ENCODE results near the gene SCRN3.
"Not testable (repeated sequence)": the region's sequence is repeated elsewhere in the genome, so short reads cannot be mapped to it uniquely, and the experiment has no call there.

SCRN3 gene

DNA sequence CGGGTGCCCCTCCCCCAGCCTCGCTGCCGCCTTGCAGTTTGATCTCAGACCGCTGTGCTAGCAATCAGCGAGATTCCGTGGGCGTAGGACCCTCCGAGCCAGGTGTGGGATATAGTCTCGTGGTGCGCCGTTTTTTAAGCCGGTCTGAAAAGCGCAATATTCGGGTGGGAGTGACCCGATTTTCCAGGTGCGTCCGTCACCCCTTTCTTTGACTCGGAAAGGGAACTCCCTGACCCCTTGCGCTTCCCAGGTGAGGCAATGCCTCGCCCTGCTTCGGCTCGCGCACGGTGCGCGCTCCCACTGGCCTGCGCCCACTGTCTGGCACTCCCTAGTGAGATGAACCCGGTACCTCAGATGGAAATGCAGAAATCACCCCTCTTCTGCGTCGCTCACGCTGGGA lies 14.5 kb downstream of the SCRN3 start:
- not testable (repeated sequence) for DNase-seq

- no peak for DNase-seq
Measured at GRCh38 chr2:174412256-174412655, 16.7 kb downstream of the SCRN3 start.

DNA sequence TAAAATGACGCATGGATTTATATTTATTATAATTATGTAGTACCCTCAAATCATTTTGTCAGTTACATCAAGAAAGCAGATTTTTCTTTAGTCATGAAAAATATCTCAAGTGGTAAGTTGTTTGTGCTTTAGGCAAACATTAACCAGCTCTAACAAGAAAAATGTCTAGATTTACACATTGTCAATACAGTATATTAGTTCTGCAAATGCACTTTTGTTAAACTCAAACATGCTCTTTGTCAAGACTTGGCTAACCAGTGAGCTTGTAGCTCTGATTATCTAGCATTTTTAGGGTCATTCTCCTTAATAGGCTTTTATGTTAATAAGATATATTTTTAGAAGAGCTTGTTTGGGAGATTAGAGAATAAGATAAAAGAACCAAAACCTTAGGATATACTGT lies 32.7 kb downstream of the SCRN3 start:
- DNase-seq: no peak

DNA sequence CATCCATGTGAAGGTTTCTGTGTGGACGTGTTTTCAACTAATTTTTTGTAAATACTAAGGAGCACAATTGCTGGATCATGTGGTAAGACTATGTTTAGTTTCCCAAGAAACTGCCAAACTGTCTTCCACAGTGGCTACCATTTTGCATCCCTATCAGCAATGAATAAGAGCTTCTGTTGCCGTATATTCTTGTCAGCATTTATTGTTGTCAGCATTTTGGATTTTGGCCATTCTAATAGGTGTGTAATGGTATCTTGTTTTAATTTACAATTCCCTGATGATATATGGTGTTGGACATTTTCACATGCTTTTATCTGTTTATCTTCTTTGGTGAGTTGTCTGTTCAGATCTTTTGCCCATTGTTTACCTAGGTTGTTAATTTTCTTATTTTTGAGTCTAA lies 34.5 kb downstream of the SCRN3 start:
- no peak for DNase-seq

DNA sequence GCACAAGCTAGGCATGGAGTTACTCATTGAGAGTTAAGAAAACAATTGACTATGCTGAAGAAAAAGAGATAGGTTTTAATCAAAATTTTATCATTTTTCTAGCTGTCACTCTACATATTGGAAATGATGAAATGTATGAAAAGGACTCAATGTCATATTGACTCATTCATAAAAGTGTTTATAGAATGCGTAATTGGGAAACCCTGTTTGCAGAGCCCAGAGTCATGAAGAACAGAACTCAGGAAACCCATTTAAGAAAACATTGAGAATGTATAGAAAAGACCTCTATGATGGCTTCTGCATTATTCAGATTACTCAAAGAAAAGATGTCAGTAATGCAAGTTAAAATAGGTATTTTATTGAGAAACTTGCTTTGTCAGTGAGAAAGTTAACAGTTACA lies 36.4 kb downstream of the SCRN3 start:
- DNase-seq: no peak

DNA sequence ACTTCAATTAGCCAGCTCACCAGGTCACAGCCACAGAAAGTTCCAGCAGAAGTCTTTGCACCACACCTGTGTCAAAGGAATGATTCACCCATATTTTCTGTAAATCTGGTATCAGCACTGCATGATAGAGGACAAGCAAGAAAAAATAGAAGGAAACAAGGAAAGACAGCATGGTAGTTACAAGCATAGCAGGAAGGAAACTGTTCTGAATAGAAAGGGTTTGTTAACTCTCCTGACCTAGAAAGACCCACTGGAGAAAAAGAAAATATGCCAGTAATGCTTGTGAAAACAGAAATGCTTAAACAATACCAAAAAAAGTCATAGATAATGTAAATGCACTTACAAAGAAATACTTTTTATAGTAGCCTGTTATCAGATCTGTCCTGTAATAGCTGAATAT lies 40.8 kb downstream of the SCRN3 start:
- DNase-seq: no peak

- DNase-seq: no peak
Measured at GRCh38 chr2:174438146-174438886, 42.8 kb downstream of the SCRN3 start.

DNA sequence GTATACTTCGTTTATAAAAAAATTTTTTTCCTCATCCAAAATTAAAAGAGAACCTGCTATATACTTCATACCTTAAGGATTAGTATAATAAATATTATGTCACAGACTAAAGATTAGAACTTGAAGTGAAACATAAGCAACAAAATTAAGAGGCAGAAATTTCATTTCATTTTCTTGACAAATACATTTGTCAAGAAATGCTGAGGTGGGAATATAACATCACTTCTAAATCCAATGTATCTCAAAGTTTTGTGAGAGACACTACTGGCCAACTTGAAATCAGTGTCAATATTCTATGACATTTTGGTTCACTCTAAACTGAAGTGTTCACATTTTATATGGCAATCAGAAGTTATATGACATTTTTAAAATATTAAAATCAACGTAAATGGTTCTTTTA lies 43.8 kb downstream of the SCRN3 start:
- no peak for DNase-seq

- no peak for DNase-seq
Measured at GRCh38 chr2:174439950-174440349, 44.4 kb downstream of the SCRN3 start.

- no peak for DNase-seq
Measured at GRCh38 chr2:174442546-174443510, 47.3 kb downstream of the SCRN3 start.

DNA sequence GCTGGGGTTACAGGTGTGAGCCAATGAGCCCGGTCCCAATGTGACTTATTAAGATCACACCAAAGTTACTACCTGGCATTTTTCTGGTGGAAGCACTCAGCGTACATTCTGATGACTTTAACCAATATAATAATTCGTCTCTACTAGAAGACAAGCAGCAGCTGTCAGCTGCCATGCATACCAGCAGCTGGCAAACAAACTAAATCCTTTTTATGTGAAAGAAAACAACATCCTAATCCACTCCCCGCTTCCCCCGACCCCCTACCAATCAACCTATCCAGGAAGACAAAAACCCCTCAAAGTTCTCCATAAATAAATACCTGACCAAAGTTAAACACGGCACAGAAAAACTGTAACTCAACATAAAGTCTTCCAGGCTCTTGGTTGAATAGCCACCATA lies 49.2 kb downstream of the SCRN3 start:
- DNase-seq: no peak

- DNase-seq: no peak
Measured at GRCh38 chr2:174445248-174445647, 49.7 kb downstream of the SCRN3 start.

- DNase-seq: no peak
Measured at GRCh38 chr2:174446531-174446930, 51.0 kb downstream of the SCRN3 start.

DNA sequence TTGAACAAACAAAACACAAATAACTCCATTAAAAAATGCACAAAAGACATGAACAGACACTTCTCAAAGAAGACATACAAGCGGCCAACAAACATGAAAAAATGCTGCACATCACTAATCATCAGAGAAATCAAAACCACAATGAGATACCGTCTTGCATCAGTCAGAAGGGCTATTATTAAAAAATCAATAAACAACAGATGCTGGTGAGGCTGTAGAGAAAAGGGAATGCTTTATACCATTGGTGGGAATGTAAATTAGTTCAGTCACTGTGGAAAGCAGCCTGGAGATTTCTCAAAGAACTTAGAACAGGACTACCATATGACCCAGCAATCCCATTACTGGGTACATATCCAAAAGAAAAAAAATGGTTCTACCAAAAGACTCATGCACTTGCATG lies 53.5 kb downstream of the SCRN3 start:
- no peak for DNase-seq

DNA sequence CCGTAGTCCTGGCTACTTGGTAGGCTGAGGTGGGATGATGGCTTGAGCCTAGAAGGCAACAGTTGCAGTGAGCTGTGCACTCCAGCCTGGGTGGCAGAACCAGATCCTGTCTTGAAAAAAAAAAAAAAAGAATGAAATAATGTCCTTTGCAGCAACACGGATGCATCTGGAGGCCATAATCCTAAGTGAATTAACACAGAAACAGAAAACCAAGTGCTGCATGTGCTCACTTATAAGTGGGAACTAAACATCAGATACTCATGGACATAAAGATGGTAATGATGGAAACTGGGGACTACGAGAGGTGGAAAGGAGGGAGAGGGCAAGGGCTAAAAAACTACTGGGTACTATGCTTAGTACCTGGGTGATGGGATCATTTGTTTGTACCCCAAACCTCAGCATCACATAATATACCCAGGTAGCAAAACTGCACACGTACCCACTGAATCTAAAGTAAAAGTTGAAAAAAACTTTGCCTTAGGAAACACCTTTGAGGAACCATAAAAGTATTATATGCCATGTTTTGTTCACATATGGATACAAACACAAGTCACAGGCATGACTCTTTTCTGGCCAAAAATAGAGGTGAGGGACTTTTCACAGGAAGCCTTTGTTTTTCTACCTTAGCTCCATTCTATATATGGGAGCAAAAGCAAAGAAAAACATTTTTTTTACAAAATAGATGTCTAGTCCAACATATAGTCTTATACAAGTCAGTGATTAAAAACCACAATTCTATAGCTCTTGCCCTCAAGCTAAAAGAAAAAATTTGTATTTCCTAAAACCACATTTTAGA lies 54.7 kb downstream of the SCRN3 start:
- DNase-seq: no peak

DNA sequence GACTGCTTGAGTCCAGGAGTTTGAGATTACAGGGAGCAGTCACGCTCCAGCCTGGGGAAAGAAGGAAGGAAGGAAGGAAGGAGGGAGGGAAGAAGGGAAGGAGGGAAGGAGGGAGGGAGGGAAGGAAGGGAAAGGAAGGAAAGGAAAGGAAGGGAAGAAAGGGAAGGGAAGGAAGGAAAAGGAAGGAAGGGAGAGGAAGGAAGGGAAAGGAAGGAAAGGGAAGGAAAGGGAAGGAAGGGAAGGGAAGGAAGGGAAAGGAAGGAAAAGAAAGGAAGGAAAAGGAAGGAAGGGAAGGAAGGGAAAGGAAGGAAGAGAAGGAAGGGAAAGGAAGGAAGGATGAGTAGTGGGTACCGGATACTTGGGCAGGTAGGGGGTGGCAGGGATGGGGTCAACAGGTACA lies 59.0 kb downstream of the SCRN3 start:
- DNase-seq: no peak

- DNase-seq: no peak
Measured at GRCh38 chr2:174461221-174461620, 65.7 kb downstream of the SCRN3 start.

DNA sequence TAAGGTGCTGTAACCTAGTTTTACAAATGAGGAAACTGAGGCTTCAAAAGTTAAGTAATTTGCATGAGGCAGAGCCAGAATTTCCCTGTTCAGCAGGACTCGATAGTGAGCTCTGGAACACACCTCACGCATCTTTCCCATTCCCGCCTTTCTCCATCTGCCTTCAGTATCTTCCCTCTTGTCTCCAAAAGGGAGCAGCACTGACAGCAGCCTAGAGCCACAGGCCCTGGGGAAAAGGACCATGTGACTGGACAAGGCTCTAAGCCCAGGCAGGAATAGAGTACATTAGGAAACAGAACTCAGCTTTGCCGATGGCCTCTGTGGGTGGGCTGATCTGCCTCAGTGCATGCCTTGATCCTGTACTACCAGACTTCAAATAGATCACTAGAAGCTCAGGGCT lies 69.8 kb downstream of the SCRN3 start:
- no peak for DNase-seq

GRCh38 chr2:174473796-174474195 lies 78.3 kb downstream of the SCRN3 start:
- DNase-seq: no peak

- DNase-seq: no peak
Measured at GRCh38 chr2:174477759-174478158, 82.2 kb downstream of the SCRN3 start.
